Effector memory CD8-positive, alpha-beta T cell (primary cell): ENCODE results near the gene KRTAP3-2.

Source experiments
- ATAC-seq: fragments of 150-1000 bp; cut with Tn5 transposase; replicated peaks from 2 replicates; pipeline ENCODE4 v1.10.0; 2021; ENCODE audit warnings: mild to moderate bottlenecking, moderate library complexity
- DNase-seq, 3 experiments: peaks; one replicate each; pipeline ENCODE4 v3.0.0; 2021
- H3K27ac Mint-ChIP-seq, 2 donors: one replicate each; pipeline ENCODE4 v1.8.0; 2022; ENCODE audit warnings: mild to moderate bottlenecking in 2 of 2, mixed read lengths in 2 of 2, moderate library complexity in 2 of 2
- H3K27me3 Mint-ChIP-seq, 2 donors: one replicate each; pipeline ENCODE4 v1.8.0; 2022; ENCODE audit warnings: mixed read lengths in 2 of 2
- H3K36me3 Mint-ChIP-seq: one replicate; pipeline ENCODE4 v1.8.0; 2022; ENCODE audit warnings: mild to moderate bottlenecking, moderate library complexity, mixed read lengths; ENCODE audit not compliant: insufficient read depth
- H3K4me1 Mint-ChIP-seq, 2 donors: one replicate each; pipeline ENCODE4 v1.8.0; 2022; ENCODE audit warnings: low read depth in 2 of 2, mixed read lengths in 2 of 2
- H3K4me3 Mint-ChIP-seq, 2 donors: one replicate each; pipeline ENCODE4 v1.8.0; 2022; ENCODE audit warnings: mild to moderate bottlenecking in 2 of 2, mixed read lengths in 2 of 2, moderate library complexity in 2 of 2
- H3K9me3 Mint-ChIP-seq, 2 donors: one replicate each; pipeline ENCODE4 v1.8.0; 2022; ENCODE audit warnings: mixed read lengths in 2 of 2

The KRTAP3-2 gene

GRCh38 chr17:40950176-40950575, 49.5 kb downstream of the KRTAP3-2 start:
- no peaks in the 10 kb centered on the region for H3K4me1 Mint-ChIP-seq
- DNase-seq (no peak), ATAC-seq (no peak)
- H3K4me3 Mint-ChIP-seq, result no peak overlapping the region
- no peaks in the 10 kb centered on the region for H3K9me3 Mint-ChIP-seq
- H3K27ac Mint-ChIP-seq, result no peak overlapping the region
- H3K36me3 Mint-ChIP-seq, result no peaks in the 10 kb centered on the region
- peaks cover 84 to 88% of the 10 kb centered on the region in 2 donors for H3K27me3 Mint-ChIP-seq

GRCh38 chr17:40949418-40949817, 50.3 kb downstream of the KRTAP3-2 start:
- no peak for DNase-seq
- Mint-ChIP-seq H3K4me1 (no peaks in the 10 kb centered on the region), H3K9me3 (no peaks in the 10 kb centered on the region), H3K36me3 (no peaks in the 10 kb centered on the region), H3K4me3 (no peak overlapping the region), H3K27ac (no peak overlapping the region), H3K27me3 (peaks cover 84 to 89% of the 10 kb centered on the region in 2 donors)
- ATAC-seq, result no peak
